Muscle layer of duodenum (tissue), 2 donors: Measurements from ENCODE around the gene NDUFS7.

Experiments
- H3K27ac ChIP-seq: one replicate; pipeline ENCODE4 v1.7.0; 2013; ENCODE audit warnings: mild to moderate bottlenecking, low read length
- H3K27me3 ChIP-seq: one replicate; pipeline ENCODE4 v1.7.0; 2013; ENCODE audit warnings: low read depth, mild to moderate bottlenecking, control low read depth, low read length
- H3K36me3 ChIP-seq, 2 donors: one replicate each; pipeline ENCODE4 v1.7.0; 2013; ENCODE audit warnings: low read length in 2 of 2, control low read depth in 1 of 2, mild to moderate bottlenecking in 1 of 2; ENCODE audit not compliant: insufficient read depth in 2 of 2, control insufficient read depth in 1 of 2
- H3K4me1 ChIP-seq, 2 donors: one replicate each; pipeline ENCODE4 v1.7.0; 2013; ENCODE audit warnings: low read length in 2 of 2, mild to moderate bottlenecking in 2 of 2, control low read depth in 1 of 2, moderate library complexity in 1 of 2; ENCODE audit not compliant: insufficient read depth in 2 of 2, control insufficient read depth in 1 of 2
- H3K4me3 ChIP-seq, 2 donors: one replicate each; pipeline ENCODE4 v1.7.0; 2013; ENCODE audit warnings: low read length in 2 of 2, low read depth in 1 of 2, mild to moderate bottlenecking in 1 of 2
- H3K9me3 ChIP-seq, 2 donors: one replicate each; pipeline ENCODE4 v1.7.0; 2013; ENCODE audit warnings: low read length in 2 of 2, control low read depth in 1 of 2, mild to moderate bottlenecking in 1 of 2; ENCODE audit not compliant: control insufficient read depth in 1 of 2
- donor health status: healthy.

NDUFS7 gene

DNA sequence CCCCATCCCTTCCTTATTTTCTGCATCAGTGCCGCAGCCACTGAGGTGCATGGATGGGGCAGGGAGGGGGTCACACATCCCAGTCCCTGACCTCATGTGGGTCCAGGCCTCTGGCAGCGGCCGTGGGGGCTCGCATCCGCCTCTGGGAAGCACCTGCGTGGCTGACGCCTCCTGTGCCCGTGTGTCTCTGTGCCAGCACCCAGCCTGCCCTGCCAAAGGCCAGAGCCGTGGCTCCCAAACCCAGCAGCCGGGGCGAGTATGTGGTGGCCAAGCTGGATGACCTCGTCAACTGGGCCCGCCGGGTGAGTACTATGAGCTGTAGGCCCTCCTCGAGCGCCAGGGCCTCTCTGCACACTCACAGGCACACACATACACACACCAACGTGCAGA, 4.9 kb downstream of the NDUFS7 start:
- H3K4me3 ChIP-seq, result no peak overlapping the region
- no peaks in the 10 kb centered on the region for H3K27me3 ChIP-seq
- no peaks in the 10 kb centered on the region for H3K9me3 ChIP-seq
- H3K27ac ChIP-seq, result no peak overlapping the region
- peaks cover 19 to 64% of the 10 kb centered on the region in 2 donors for H3K36me3 ChIP-seq
- peaks cover 0 to 34% of the 10 kb centered on the region in 2 donors for H3K4me1 ChIP-seq

DNA sequence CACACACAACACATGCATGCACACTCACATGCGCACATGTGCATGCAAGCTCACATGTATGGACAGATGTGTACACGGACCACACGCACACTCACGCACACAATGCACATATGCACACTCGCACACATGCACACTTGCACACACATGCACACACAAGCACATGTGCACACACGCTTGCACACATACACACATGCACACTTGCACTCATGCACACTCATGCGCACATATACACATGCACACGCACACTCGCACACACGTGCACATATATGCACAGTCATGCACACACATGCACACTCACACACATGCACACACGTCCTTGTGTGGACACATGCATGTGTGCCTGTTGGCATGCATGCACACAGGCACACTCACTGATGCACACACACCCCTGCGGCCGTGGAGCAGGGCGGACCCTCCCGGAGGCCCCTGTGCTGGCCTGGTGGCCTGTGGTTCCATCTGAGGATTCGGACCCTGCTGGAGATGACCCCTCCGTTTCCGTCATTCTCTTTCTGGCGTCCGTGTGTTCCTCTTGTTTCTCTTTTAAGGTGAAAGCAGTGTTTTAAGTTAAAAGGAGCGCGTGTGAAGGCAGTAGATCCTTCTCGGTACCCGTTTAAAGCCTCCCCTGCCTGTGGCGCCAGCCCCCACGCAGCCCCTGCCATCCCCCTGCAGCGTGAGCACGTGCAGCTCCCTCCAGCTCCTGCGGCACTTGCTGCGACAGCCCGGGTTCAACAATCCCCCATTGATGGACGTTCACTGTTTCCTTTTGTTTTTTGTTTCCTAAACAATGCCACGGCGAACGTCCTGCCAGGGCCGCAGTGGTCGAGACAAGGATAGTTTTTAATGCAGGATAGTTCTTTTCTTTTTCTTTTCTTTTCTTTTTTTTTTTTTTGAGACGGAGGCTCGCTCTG, 5.6 kb downstream of the NDUFS7 start:
- Histone ChIP-seq H3K9me3 (no peaks in the 10 kb centered on the region), H3K4me1 (peaks cover 0 to 31% of the 10 kb centered on the region in 2 donors), H3K27me3 (no peaks in the 10 kb centered on the region), H3K4me3 (no peak overlapping the region), H3K36me3 (peaks cover 22 to 70% of the 10 kb centered on the region in 2 donors), H3K27ac (no peak overlapping the region)

DNA sequence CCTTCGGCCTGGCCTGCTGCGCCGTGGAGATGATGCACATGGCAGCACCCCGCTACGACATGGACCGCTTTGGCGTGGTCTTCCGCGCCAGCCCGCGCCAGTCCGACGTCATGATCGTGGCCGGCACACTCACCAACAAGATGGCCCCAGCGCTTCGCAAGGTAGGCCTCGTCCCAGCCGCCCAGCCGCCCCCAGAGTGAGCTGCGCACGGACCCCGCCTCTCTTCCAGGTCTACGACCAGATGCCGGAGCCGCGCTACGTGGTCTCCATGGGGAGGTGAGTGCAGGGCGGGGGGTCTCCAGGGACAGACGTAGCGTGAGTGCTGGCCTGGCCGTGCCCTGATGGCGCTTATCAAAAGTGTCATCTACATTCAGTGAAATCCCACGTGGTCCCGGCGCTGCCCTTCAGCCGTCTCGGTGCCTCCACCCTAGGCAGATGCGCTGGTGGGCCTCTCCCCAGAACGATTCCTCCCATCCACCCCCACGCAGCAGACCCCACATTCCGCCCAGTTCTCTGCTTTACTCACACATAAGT, 7.2 kb downstream of the NDUFS7 start:
- Histone ChIP-seq H3K36me3 (peaks cover 22 to 68% of the 10 kb centered on the region in 2 donors), H3K27me3 (no peaks in the 10 kb centered on the region), H3K4me1 (peaks cover 0 to 30% of the 10 kb centered on the region in 2 donors), H3K4me3 (no peak overlapping the region), H3K27ac (no peak overlapping the region), H3K9me3 (no peaks in the 10 kb centered on the region)

- Histone ChIP-seq H3K27me3 (no peaks in the 10 kb centered on the region), H3K27ac (no peak overlapping the region), H3K36me3 (peaks cover 22 to 62% of the 10 kb centered on the region in 2 donors), H3K4me3 (no peak overlapping the region), H3K9me3 (no peaks in the 10 kb centered on the region), H3K4me1 (peaks cover 0 to 26% of the 10 kb centered on the region in 2 donors)
Measured at GRCh38 chr19:1392407-1392806, 8.7 kb downstream of the NDUFS7 start.

- no peaks in the 10 kb centered on the region for H3K27me3 ChIP-seq
- H3K27ac ChIP-seq, result no peak overlapping the region
- H3K36me3 ChIP-seq, result peaks cover 22 to 59% of the 10 kb centered on the region in 2 donors
- H3K4me3 ChIP-seq, result no peak overlapping the region
- no peaks in the 10 kb centered on the region for H3K9me3 ChIP-seq
- H3K4me1 ChIP-seq, result peaks cover 0 to 24% of the 10 kb centered on the region in 2 donors
Measured at GRCh38 chr19:1392939-1393530, 9.3 kb downstream of the NDUFS7 start.

- Histone ChIP-seq H3K4me1 (peaks cover 0 to 24% of the 10 kb centered on the region in 2 donors), H3K27me3 (no peaks in the 10 kb centered on the region)
Measured at GRCh38 chr19:1393841-1394240, 10.1 kb downstream of the NDUFS7 start.

DNA sequence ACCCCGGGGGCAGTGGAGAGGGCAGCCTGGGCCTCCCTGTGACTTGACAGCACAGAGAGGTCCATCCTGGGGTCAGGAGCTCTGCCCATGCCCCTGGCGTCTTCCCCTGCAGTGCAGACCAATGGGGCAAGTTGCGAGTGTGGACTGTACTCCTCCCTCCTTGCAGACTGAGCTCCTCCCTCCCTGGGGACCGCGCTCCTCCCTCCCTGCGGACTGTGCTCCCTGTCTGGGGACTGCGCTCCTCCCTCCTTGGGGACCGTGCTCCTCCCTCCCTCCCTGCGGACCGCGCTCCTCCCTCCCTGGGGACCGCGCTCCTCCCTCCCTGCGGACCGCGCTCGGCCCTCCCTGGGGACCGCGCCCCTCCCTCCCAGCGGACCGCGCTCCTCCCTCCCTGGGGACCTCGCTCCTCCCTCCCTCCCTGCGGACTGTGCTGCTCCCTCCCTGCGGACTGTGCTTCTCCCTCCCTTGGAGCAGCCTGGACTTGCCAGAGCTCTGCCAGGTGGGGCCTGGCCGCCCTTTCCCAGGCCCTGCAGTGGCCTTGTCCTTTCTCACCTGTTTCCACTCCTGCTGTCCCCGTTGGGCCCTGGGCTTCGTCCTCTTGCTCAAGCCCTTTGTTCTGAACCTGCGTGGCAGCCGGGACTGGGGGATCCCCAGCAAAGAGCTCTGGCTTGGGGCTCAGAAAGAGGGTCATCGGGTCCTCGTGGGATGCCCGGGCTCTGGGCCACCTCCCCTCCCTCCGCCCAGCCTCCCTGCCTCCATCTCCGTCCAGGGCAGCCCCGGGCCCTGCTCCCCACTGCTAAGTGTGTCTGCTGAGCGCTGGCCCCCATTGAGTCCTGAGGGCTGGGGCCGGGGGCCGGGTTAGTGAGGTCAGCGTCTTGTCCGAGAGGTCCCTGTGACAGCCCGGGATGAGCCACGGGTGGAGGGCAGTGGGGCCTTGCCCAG, 10.8 kb downstream of the NDUFS7 start:
- no peaks in the 10 kb centered on the region for H3K9me3 ChIP-seq
- H3K4me3 ChIP-seq, result no peak overlapping the region
- H3K27ac ChIP-seq, result no peak overlapping the region
- H3K36me3 ChIP-seq, result peaks cover 14 to 44% of the 10 kb centered on the region in 2 donors
- peaks cover 0 to 24% of the 10 kb centered on the region in 2 donors for H3K4me1 ChIP-seq
- H3K27me3 ChIP-seq, result no peaks in the 10 kb centered on the region

More at GRCh38 chr19:1393841-1394240, 10.1 kb downstream of the NDUFS7 start:
- no peaks in the 10 kb centered on the region for H3K9me3 ChIP-seq
- no peak overlapping the region for H3K4me3 ChIP-seq
- H3K27ac ChIP-seq, result no peak overlapping the region
- H3K36me3 ChIP-seq, result peaks cover 21 to 51% of the 10 kb centered on the region in 2 donors

GRCh38 chr19:1395194-1396018, 11.7 kb downstream of the NDUFS7 start:
- H3K27me3 ChIP-seq, result no peaks in the 10 kb centered on the region
- H3K9me3 ChIP-seq, result no peaks in the 10 kb centered on the region
- peaks cover 12 to 35% of the 10 kb centered on the region in 2 donors for H3K36me3 ChIP-seq
- H3K27ac ChIP-seq, result no peak overlapping the region
- peaks cover 0 to 26% of the 10 kb centered on the region in 2 donors for H3K4me1 ChIP-seq
- no peak overlapping the region for H3K4me3 ChIP-seq

GRCh38 chr19:1396019-1396767, 12.5 kb downstream of the NDUFS7 start:
- Histone ChIP-seq H3K4me1 (peaks cover 0 to 34% of the 10 kb centered on the region in 2 donors), H3K9me3 (no peaks in the 10 kb centered on the region), H3K27me3 (no peaks in the 10 kb centered on the region), H3K4me3 (no peak overlapping the region), H3K36me3 (peaks cover 12 to 28% of the 10 kb centered on the region in 2 donors), H3K27ac (no peak overlapping the region)
